Neural progenitor cell (in vitro differentiated cells): ENCODE data around the gene MAPRE2. TPM values are rescaled to one million over a fixed set of nuclear protein-coding genes. Genes with fewer than 3 reads are reported as not detected.

Source experiments
- DNase-seq: peaks from one replicate; pipeline ENCODE4 v3.0.0-alpha.2; 2016; ENCODE audit warnings: low spot score
- H2AFZ ChIP-seq: fragments of 200-600 bp; sonication (generic); replicated peaks from 2 replicates; pipeline ENCODE4 v1.6.1; 2016; ENCODE audit warnings: antibody characterized with exemption
- H3F3A ChIP-seq: fragments of 200-600 bp; sonication (generic); 2 replicates; pipeline ENCODE4 v1.6.1; 2016; ENCODE audit warnings: antibody characterized with exemption, low read depth
- H3K27ac ChIP-seq: fragments of 200-600 bp; sonication (generic); 2 replicates; pipeline ENCODE4 v1.5.1; 2016; ENCODE audit warnings: mild to moderate bottlenecking
- H3K27me3 ChIP-seq: fragments of 200-600 bp; sonication (generic); 2 replicates; pipeline ENCODE4 v1.6.1; 2016; ENCODE audit warnings: mild to moderate bottlenecking, moderate library complexity
- H3K36me3 ChIP-seq: fragments of 200-600 bp; sonication (generic); 2 replicates; pipeline ENCODE4 v1.5.1; 2016
- H3K4me1 ChIP-seq: fragments of 200-600 bp; sonication (generic); 2 replicates; pipeline ENCODE4 v1.6.1; 2016; ENCODE audit warnings: mixed run types
- H3K4me2 ChIP-seq: fragments of 200-600 bp; sonication (generic); 2 replicates; pipeline ENCODE4 v1.6.1; 2016
- H3K4me3 ChIP-seq: fragments of 200-600 bp; sonication (generic); 2 replicates; pipeline ENCODE4 v1.5.1; 2016
- H3K79me2 ChIP-seq: fragments of 200-600 bp; sonication (generic); 2 replicates; pipeline ENCODE4 v1.6.1; 2016; ENCODE audit warnings: low read depth
- H3K9ac ChIP-seq: fragments of 200-600 bp; sonication (generic); 2 replicates; pipeline ENCODE4 v1.6.1; 2016
- H3K9me3 ChIP-seq: fragments of 200-600 bp; sonication (generic); 2 replicates; pipeline ENCODE4 v1.5.1; 2016; ENCODE audit warnings: low read depth
- H4K20me1 ChIP-seq: fragments of 200-600 bp; sonication (generic); 2 replicates; pipeline ENCODE4 v1.6.1; 2016; ENCODE audit warnings: low read depth
- H3K27ac Mint-ChIP-seq: 3 replicates; pipeline ENCODE4 v1.8.0; 2021; ENCODE audit warnings: mixed read lengths
- H3K27me3 Mint-ChIP-seq: 2 replicates; pipeline ENCODE4 v1.8.0; 2022; ENCODE audit warnings: low read depth, mild to moderate bottlenecking, inconsistent platforms, moderate library complexity, mixed read lengths; ENCODE audit not compliant: insufficient read depth
- H3K36me3 Mint-ChIP-seq: 3 replicates; pipeline ENCODE4 v1.8.0; 2021; ENCODE audit warnings: mixed read lengths
- H3K4me1 Mint-ChIP-seq: 3 replicates; pipeline ENCODE4 v1.8.0; 2021; ENCODE audit warnings: mixed read lengths
- H3K4me3 Mint-ChIP-seq: 3 replicates; pipeline ENCODE4 v1.8.0; 2021; ENCODE audit warnings: mild to moderate bottlenecking, moderate library complexity, mixed read lengths
- H3K9me3 Mint-ChIP-seq: 3 replicates; pipeline ENCODE4 v1.8.0; 2020; ENCODE audit warnings: mixed read lengths
- EZH2 ChIP-seq: fragments of 200-600 bp; sonication (generic); IDR thresholded peaks from 2 replicates; pipeline ENCODE4 v1.6.1; 2017; ENCODE audit warnings: antibody characterized with exemption, mild to moderate bottlenecking, moderate library complexity
- EZH2phosphoT487 ChIP-seq: fragments of 200-600 bp; sonication (generic); IDR thresholded peaks from 2 replicates; pipeline ENCODE4 v1.6.1; 2017; ENCODE audit warnings: antibody characterized with exemption
- total RNA-seq: library from RNA; depleted of rRNA; stranded (reverse); fragments of >200 nt; gene quantifications from 2 replicates; pipeline ENCODE4 v1.2.3, GENCODE V29; 2015; ENCODE audit warnings: low replicate concordance
- TF ChIP-seq, protein P1 (sequence below): fragments of 200-600 bp; sonication (generic); IDR thresholded peaks from 2 replicates; pipeline ENCODE4 v1.5.1; 2017; ENCODE audit warnings: antibody characterized with exemption, mild to moderate bottlenecking

Gene MAPRE2
- total RNA-seq, 1 donor from 2014 or later: 34.6 TPM

DNA sequence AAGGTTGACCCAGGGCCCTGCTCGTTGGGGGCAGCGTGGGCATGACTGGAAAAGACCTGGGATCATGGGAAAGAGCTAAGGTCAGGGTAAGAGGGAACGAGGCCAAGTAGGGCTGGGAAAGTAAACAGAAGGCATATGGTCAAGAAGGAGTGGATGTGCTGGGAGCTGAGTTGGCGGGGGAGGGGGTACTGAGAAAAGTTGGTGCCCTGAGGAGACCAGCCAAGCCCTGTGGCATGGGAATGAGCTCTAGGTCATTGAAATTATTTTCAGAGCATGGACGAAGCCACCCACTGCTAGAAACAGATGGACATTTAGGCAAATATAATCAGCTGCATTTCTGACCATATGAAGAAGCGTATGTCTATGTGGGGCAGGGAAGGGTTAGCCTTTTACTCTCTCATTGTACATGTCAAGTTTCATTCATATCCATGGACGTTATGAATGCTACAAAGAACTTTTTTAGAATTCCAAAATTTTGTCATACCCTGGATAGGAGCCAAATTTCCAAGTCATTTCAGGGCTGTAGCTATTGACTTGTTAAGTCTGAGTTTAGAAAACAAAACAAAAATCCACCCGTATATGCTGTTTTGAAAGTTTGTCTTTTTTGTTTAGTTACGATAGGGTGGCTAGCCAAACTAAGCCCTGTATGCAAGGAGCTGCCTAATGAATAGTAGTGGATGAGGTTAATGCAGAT, 19.1 kb downstream of the MAPRE2 start:
- no peak overlapping the region for H3K4me2 ChIP-seq
- no peaks in the 10 kb centered on the region for H3K9me3 ChIP-seq
- H3K27ac Mint-ChIP-seq: no peak overlapping the region
- H3F3A ChIP-seq: peaks cover 10% of the 10 kb centered on the region
- no peak overlapping the region for H2AFZ ChIP-seq
- DNase-seq: no peak
- no peaks in the 10 kb centered on the region for H3K36me3 ChIP-seq
- peaks cover 74% of the 10 kb centered on the region for H3K79me2 ChIP-seq
- no peaks in the 10 kb centered on the region for H3K36me3 Mint-ChIP-seq
- H3K4me3 ChIP-seq: no peak overlapping the region
- no peak overlapping the region for H3K27ac ChIP-seq
- no peaks in the 10 kb centered on the region for H3K27me3 ChIP-seq
- H3K4me1 ChIP-seq: peaks cover 21% of the 10 kb centered on the region
- no peaks in the 10 kb centered on the region for H3K9me3 Mint-ChIP-seq
- no peak for TF ChIP-seq EZH2phosphoT487
- no peaks in the 10 kb centered on the region for H3K27me3 Mint-ChIP-seq
- H3K4me3 Mint-ChIP-seq: no peak overlapping the region
- peaks cover 23% of the 10 kb centered on the region for H4K20me1 ChIP-seq
- peaks cover 29% of the 10 kb centered on the region for H3K4me1 Mint-ChIP-seq
- H3K9ac ChIP-seq: no peak overlapping the region

DNA sequence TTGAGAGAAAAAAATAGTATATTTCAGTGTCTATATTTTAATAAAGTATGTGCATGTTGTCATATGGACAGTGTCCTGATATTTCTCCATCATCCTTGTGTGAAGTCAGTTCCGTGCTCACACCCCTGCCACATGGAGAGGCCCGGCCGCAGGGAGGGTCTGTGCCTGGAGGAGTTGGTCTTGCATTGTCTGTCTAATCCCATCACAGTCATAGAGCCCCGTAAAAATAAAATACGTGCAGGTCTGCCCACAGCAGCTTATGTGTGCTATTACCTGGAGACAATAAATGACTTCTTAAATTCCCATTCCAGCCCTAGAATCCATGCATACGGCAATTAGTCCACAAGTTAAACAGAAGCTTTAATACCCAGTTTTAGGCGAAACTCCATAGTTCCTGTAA, 20.1 kb downstream of the MAPRE2 start:
- no peaks in the 10 kb centered on the region for H3K36me3 ChIP-seq
- Mint-ChIP-seq H3K27ac (peak overlapping the region; percentile 29), H3K36me3 (no peaks in the 10 kb centered on the region), H3K4me1 (peaks cover 29% of the 10 kb centered on the region), H3K4me3 (peak overlapping the region; percentile 36), H3K9me3 (no peaks in the 10 kb centered on the region), H3K27me3 (no peaks in the 10 kb centered on the region)
- H3K27me3 ChIP-seq: no peaks in the 10 kb centered on the region
- no peak for TF ChIP-seq EZH2phosphoT487
- TF ChIP-seq, protein P1, sequence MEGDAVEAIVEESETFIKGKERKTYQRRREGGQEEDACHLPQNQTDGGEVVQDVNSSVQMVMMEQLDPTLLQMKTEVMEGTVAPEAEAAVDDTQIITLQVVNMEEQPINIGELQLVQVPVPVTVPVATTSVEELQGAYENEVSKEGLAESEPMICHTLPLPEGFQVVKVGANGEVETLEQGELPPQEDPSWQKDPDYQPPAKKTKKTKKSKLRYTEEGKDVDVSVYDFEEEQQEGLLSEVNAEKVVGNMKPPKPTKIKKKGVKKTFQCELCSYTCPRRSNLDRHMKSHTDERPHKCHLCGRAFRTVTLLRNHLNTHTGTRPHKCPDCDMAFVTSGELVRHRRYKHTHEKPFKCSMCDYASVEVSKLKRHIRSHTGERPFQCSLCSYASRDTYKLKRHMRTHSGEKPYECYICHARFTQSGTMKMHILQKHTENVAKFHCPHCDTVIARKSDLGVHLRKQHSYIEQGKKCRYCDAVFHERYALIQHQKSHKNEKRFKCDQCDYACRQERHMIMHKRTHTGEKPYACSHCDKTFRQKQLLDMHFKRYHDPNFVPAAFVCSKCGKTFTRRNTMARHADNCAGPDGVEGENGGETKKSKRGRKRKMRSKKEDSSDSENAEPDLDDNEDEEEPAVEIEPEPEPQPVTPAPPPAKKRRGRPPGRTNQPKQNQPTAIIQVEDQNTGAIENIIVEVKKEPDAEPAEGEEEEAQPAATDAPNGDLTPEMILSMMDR: no peak
- TF ChIP-seq EZH2: no peak
- peak overlapping the region; percentile 67 for H3K4me2 ChIP-seq
- H2AFZ ChIP-seq: no peak overlapping the region
- H3K4me3 ChIP-seq: no peak overlapping the region
- peak overlapping the region; percentile 62 for H3K27ac ChIP-seq
- H4K20me1 ChIP-seq: peaks cover 23% of the 10 kb centered on the region
- no peak overlapping the region for H3K9ac ChIP-seq
- H3K4me1 ChIP-seq: peaks cover 21% of the 10 kb centered on the region
- no peaks in the 10 kb centered on the region for H3K9me3 ChIP-seq
- peaks cover 10% of the 10 kb centered on the region for H3F3A ChIP-seq
- DNase-seq: no peak
- H3K79me2 ChIP-seq: peaks cover 65% of the 10 kb centered on the region

DNA sequence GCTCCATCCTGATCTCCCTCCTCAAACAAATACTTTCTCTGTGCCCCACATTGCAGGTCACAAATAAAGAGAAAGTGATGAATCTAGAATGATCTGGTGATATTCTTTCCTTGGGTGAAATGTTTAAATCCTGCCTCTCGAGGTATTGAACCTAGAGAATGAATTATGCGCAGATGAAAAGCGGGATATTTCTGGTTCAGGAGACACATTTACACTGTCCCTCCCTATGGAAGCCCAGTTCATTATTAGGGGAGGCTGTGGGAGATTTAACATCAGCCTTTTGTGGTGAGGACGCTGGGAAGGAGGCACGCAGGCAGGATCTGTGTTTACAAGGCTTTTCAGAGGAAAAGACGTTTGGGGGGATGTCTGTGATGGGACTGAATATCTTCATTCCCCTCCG, 20.6 kb downstream of the MAPRE2 start:
- peaks cover 29% of the 10 kb centered on the region for H3K4me1 Mint-ChIP-seq
- H3K27me3 Mint-ChIP-seq: no peaks in the 10 kb centered on the region
- no peak overlapping the region for H2AFZ ChIP-seq
- peak overlapping the region; percentile 67 for H3K4me2 ChIP-seq
- peaks cover 61% of the 10 kb centered on the region for H3K79me2 ChIP-seq
- no peak overlapping the region for H3K4me3 ChIP-seq
- no peaks in the 10 kb centered on the region for H3K9me3 Mint-ChIP-seq
- H3K4me1 ChIP-seq: peaks cover 21% of the 10 kb centered on the region
- TF ChIP-seq EZH2 (no peak), EZH2phosphoT487 (no peak)
- TF ChIP-seq, protein P1: no peak
- H3K27ac Mint-ChIP-seq: peak overlapping the region; percentile 2
- H3K4me3 Mint-ChIP-seq: peak overlapping the region; percentile 31
- peak; percentile 50 for DNase-seq
- H3K36me3 Mint-ChIP-seq: no peaks in the 10 kb centered on the region
- peaks cover 10% of the 10 kb centered on the region for H3F3A ChIP-seq
- no peaks in the 10 kb centered on the region for H3K9me3 ChIP-seq
- H3K9ac ChIP-seq: no peak overlapping the region
- peaks cover 23% of the 10 kb centered on the region for H4K20me1 ChIP-seq
- H3K27me3 ChIP-seq: no peaks in the 10 kb centered on the region
- no peaks in the 10 kb centered on the region for H3K36me3 ChIP-seq
- peak overlapping the region; percentile 62 for H3K27ac ChIP-seq

DNA sequence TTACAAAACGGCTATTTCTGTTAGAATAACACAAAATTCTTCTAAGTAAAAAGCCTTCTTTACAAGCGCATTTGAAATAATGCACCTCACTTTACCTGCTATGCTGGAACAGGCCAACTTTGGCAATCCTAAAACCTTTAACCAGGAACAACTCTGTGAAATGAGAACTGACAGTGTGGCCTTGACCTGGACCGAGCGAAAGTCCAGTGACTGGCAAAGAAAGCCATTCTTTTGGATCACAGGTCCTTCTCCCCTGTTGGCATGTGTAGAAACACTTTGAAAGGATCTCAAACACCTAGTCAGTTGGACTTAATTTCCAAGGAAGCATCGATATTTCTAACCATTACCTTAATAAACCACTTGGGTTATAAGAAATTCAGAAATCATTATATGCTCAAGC, 21.2 kb downstream of the MAPRE2 start:
- H3K9ac ChIP-seq: no peak overlapping the region
- H3F3A ChIP-seq: peaks cover 10% of the 10 kb centered on the region
- Mint-ChIP-seq H3K27ac (no peak overlapping the region), H3K36me3 (no peaks in the 10 kb centered on the region), H3K9me3 (no peaks in the 10 kb centered on the region), H3K27me3 (no peaks in the 10 kb centered on the region), H3K4me3 (no peak overlapping the region), H3K4me1 (peaks cover 29% of the 10 kb centered on the region)
- no peaks in the 10 kb centered on the region for H3K27me3 ChIP-seq
- no peak for TF ChIP-seq EZH2phosphoT487
- TF ChIP-seq, protein P1: no peak
- no peak for TF ChIP-seq EZH2
- no peak overlapping the region for H3K4me2 ChIP-seq
- DNase-seq: no peak
- no peaks in the 10 kb centered on the region for H3K9me3 ChIP-seq
- no peak overlapping the region for H3K4me3 ChIP-seq
- H3K36me3 ChIP-seq: no peaks in the 10 kb centered on the region
- peaks cover 21% of the 10 kb centered on the region for H3K4me1 ChIP-seq
- H2AFZ ChIP-seq: no peak overlapping the region
- peaks cover 59% of the 10 kb centered on the region for H3K79me2 ChIP-seq
- H4K20me1 ChIP-seq: peaks cover 23% of the 10 kb centered on the region
- H3K27ac ChIP-seq: no peak overlapping the region
